Activated CD8-positive, alpha-beta T cell treated with anti-CD3 and anti-CD28 coated beads, Interleukin-2, amount 10 ng/mL, durations not matched to agents 7 days and 5 days (primary cell): Measurements from ENCODE around the gene AOPEP. TPM values are rescaled to one million over a fixed set of nuclear protein-coding genes. Genes with fewer than 3 reads are reported as not detected.

Experiments used
- ATAC-seq: fragments of 150-1000 bp; cut with Tn5 transposase; one replicate; pipeline ENCODE4 v1.10.0; 2021; ENCODE audit warnings: moderate library complexity
- CTCF ChIA-PET: fragments of 350-600 bp; sonication (Branson Sonifier 250); formaldehyde crosslinking; loops from one replicate; lab custom pipeline; 2021; ENCODE audit warnings: antibody characterized with exemption; lab: Charles Lee
- POLR2A ChIA-PET: fragments of 350-600 bp; sonication (Branson Sonifier 250); formaldehyde crosslinking; loops from one replicate; lab custom pipeline; 2021; ENCODE audit warnings: antibody characterized with exemption; lab: Charles Lee
- DNase-seq: peaks from one replicate; pipeline ENCODE4 v3.0.0-alpha.2; 2020
- H3K27ac Mint-ChIP-seq: one replicate; pipeline ENCODE4 v1.8.0; 2021; ENCODE audit warnings: mild to moderate bottlenecking, mixed read lengths
- H3K27me3 Mint-ChIP-seq: one replicate; pipeline ENCODE4 v1.8.0; 2021; ENCODE audit warnings: low read depth, mixed read lengths
- H3K36me3 Mint-ChIP-seq: one replicate; pipeline ENCODE4 v1.8.0; 2021; ENCODE audit warnings: low read depth, mixed read lengths
- H3K4me1 Mint-ChIP-seq: one replicate; pipeline ENCODE4 v1.8.0; 2021; ENCODE audit warnings: low read depth, mixed read lengths
- H3K4me3 Mint-ChIP-seq: one replicate; pipeline ENCODE4 v1.8.0; 2021; ENCODE audit warnings: mild to moderate bottlenecking, mixed read lengths
- H3K9me3 Mint-ChIP-seq: one replicate; pipeline ENCODE4 v1.8.0; 2022; ENCODE audit warnings: mixed read lengths; ENCODE audit not compliant: insufficient read depth
- total RNA-seq, 2 experiments: library from RNA; stranded (reverse); gene quantifications; one replicate each; pipeline ENCODE4 v1.2.3, GENCODE V29; 2021

The AOPEP gene
- total RNA-seq, 2 experiments from 2014 or later, result 7.2 to 8.9 TPM

DNA sequence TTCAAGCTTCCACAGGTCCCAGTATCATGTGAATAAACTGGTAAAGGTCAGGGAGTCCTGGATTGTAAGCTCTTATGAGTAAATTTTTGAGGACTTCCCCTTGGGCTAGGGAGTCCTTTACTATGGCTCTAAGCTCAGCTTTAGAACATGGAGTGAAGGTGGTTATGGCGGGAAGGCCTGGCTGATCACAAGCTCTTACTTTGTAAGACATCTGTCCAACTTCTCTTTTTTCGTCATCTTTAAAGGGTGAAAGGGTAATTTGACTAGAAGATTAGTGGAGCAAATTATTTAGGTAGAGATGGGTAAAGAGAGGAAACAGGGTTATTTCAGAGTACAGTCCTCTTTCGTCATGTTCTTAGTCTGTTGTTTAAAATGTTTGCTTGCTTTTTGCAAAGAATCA is 155.4 kb downstream of the AOPEP start:
- CTCF ChIA-PET, result no interaction called here
- Mint-ChIP-seq H3K4me3 (no peak overlapping the region), H3K27me3 (peaks cover 5% of the 10 kb centered on the region), H3K36me3 (no peaks in the 10 kb centered on the region), H3K4me1 (peaks cover 12% of the 10 kb centered on the region), H3K9me3 (no peaks in the 10 kb centered on the region), H3K27ac (no peak overlapping the region)
- no peak for ATAC-seq
- DNase-seq, result no peak
- POLR2A ChIA-PET, result interaction anchor here (0.7 kb wide), 1 partner anchor 10 kb away, joined by 3 read pairs; no protein-coding TSS in a partner anchor

DNA sequence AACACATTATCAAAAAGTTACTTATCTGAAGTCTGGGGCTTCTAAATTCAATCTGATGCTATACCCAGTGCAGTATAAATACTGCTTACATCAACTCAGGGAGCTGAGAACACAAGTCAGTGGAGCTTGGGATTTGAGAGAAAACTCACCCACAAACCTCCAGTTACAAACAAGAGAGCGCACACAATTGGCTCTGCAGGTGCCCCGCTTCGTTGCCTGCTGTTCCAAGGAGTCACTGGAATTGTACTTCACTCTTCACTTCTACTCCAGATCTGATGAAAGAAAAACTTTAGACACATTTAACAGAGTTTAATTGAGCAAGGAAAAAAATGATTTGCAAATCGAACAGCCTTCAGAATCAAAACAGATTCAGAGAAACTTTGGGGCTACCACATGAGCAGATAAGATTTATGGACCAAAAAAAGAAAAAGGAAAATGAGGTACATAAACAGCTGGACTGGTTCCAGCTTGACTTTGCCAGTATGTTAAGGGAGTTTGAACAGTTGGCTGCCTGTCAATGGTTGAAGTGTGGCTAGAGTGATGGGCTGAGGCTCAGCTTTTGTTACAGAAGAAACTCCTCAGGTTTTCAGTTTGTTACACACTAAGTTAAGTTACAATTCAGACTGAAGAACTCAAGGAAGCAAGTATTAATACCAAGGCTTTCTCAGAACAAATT is 156.6 kb downstream of the AOPEP start:
- Mint-ChIP-seq H3K4me1 (peaks cover 12% of the 10 kb centered on the region), H3K27ac (no peak overlapping the region), H3K9me3 (no peaks in the 10 kb centered on the region), H3K27me3 (peaks cover 5% of the 10 kb centered on the region), H3K36me3 (no peaks in the 10 kb centered on the region), H3K4me3 (no peak overlapping the region)
- DNase-seq, result no peak
- ChIA-PET POLR2A (no interaction called here), CTCF (interaction anchor here (0.9 kb wide), 1 partner anchor 28 kb away, joined by 3 read pairs; no protein-coding TSS in a partner anchor)
- ATAC-seq, result no peak

DNA sequence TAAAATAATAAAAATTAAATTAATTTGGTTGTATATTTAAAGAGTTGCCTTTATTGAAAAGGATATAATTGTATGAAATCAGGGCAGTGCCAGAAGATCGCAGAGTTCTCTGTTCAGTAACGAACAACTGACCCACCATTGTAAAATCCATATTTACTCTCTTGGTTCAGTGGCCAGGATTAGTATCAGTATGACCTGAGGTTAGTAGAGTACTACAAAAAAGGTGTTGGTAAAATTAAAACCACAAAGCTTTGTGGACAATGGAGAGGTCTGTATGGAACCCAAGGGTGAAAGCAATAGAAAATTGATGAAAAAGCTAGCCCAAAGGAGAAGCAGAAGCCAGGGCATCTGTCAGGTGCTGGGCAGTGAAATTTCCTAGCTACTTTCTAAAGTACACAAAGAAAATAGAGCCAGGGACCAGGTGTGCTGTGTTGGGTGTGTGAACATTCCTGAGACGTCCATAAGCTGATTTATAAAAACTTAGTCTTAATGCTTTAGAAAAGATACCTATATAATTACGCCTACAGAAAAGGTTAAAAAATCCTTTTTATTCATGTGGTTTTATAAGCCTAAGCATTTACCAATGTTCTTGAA is 159.5 kb downstream of the AOPEP start:
- Mint-ChIP-seq H3K36me3 (peaks cover 3% of the 10 kb centered on the region), H3K4me3 (no peak overlapping the region), H3K9me3 (peaks cover under 1% of the 10 kb centered on the region), H3K4me1 (no peaks in the 10 kb centered on the region), H3K27ac (no peak overlapping the region), H3K27me3 (no peaks in the 10 kb centered on the region)
- DNase-seq (no peak), ATAC-seq (no peak)
- CTCF ChIA-PET, result interaction anchor here (0.8 kb wide), 1 partner anchor 25 kb away, joined by 4 read pairs; no protein-coding TSS in a partner anchor
- POLR2A ChIA-PET, result no interaction called here

- Mint-ChIP-seq H3K4me1 (no peaks in the 10 kb centered on the region), H3K36me3 (peaks cover 8% of the 10 kb centered on the region), H3K27me3 (no peaks in the 10 kb centered on the region), H3K9me3 (peaks cover 8% of the 10 kb centered on the region), H3K27ac (no peak overlapping the region), H3K4me3 (no peak overlapping the region)
- no peak for DNase-seq
- ATAC-seq, result no peak
- CTCF ChIA-PET, result no interaction called here
- POLR2A ChIA-PET, result no interaction called here
Measured at GRCh38 chr9:94887721-94888120, 161.2 kb downstream of the AOPEP start.

DNA sequence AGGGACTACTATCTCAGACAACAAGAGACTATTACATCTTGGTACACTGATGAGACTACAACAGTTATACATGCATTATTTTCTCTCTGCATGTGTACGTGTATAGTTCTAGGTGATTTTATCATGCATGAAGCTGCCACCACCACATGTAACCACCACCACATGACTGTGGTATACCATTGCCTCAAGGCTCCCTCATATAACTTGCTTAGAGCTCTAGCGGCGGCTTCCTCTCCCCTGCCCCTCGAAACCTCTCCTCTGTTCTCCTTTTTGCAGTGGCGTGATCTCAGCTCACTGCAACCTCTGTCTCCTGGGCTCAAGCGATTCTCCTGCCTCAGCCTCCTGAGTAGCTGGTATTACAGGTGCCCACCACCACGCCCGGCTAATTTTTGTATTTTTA is 162.3 kb downstream of the AOPEP start:
- Mint-ChIP-seq H3K36me3 (peaks cover 12% of the 10 kb centered on the region), H3K27me3 (no peaks in the 10 kb centered on the region), H3K4me3 (no peak overlapping the region), H3K27ac (no peak overlapping the region), H3K9me3 (peaks cover 8% of the 10 kb centered on the region), H3K4me1 (no peaks in the 10 kb centered on the region)
- DNase-seq (no peak), ATAC-seq (no peak)
- CTCF ChIA-PET, result no interaction called here
- POLR2A ChIA-PET, result no interaction called here

- no peak overlapping the region for H3K4me3 Mint-ChIP-seq
- no peak for DNase-seq
- ATAC-seq, result no peak
- ChIA-PET CTCF (no interaction called here), POLR2A (no interaction called here)
- H3K27ac Mint-ChIP-seq, result no peak overlapping the region
- peaks cover 8% of the 10 kb centered on the region for H3K9me3 Mint-ChIP-seq
- H3K27me3 Mint-ChIP-seq, result no peaks in the 10 kb centered on the region
- peaks cover 4% of the 10 kb centered on the region for H3K4me1 Mint-ChIP-seq
- H3K36me3 Mint-ChIP-seq, result peaks cover 12% of the 10 kb centered on the region
Measured at GRCh38 chr9:94889628-94890027, 163.1 kb downstream of the AOPEP start.

DNA sequence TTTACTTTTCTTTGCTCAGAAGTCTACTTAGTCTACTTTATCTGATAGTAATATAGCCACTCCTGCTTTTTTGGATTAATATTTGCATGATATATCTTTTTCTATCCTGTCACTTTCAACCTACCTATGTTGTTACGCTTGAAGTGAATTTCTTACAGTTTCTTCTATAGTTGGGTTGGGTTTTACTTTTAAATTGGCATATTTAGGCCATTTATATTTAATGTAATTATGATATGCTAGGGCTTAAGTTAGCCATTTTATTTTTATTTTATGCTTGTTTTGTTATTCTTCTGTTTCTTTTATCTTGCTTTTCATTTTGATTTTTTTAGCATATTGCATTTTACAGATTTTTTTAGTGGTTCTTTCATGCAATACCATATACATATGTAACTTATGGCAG is 164.7 kb downstream of the AOPEP start:
- Mint-ChIP-seq H3K27me3 (no peaks in the 10 kb centered on the region), H3K4me1 (peaks cover 4% of the 10 kb centered on the region), H3K27ac (no peak overlapping the region), H3K36me3 (peaks cover 12% of the 10 kb centered on the region), H3K9me3 (peaks cover 8% of the 10 kb centered on the region), H3K4me3 (no peak overlapping the region)
- ChIA-PET POLR2A (no interaction called here), CTCF (no interaction called here)
- DNase-seq (no peak), ATAC-seq (no peak)

DNA sequence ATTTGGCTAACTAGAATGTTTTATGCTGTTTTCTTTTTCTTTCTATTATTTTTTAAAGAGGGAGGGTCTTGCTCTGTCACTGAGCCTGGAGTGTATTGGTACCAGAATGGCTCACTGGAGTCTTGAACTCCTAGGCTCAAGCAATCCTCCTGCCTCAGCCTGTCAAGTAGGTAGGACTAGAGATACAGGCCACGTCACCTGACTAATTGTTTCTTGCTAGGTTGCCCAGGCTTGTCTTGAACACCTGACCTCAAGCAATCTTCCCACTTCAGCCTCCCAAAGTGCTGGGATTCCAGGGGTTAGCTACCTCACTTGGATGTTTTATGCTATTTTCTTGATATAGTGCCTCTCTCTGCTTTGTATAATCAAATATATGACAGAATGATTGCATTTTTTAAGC is 166.2 kb downstream of the AOPEP start:
- H3K36me3 Mint-ChIP-seq, result peaks cover 12% of the 10 kb centered on the region
- no peaks in the 10 kb centered on the region for H3K27me3 Mint-ChIP-seq
- no peak for DNase-seq
- ChIA-PET POLR2A (no interaction called here), CTCF (no interaction called here)
- H3K27ac Mint-ChIP-seq, result no peak overlapping the region
- H3K4me1 Mint-ChIP-seq, result peaks cover 4% of the 10 kb centered on the region
- H3K4me3 Mint-ChIP-seq, result no peak overlapping the region
- peaks cover 8% of the 10 kb centered on the region for H3K9me3 Mint-ChIP-seq
- no peak for ATAC-seq

DNA sequence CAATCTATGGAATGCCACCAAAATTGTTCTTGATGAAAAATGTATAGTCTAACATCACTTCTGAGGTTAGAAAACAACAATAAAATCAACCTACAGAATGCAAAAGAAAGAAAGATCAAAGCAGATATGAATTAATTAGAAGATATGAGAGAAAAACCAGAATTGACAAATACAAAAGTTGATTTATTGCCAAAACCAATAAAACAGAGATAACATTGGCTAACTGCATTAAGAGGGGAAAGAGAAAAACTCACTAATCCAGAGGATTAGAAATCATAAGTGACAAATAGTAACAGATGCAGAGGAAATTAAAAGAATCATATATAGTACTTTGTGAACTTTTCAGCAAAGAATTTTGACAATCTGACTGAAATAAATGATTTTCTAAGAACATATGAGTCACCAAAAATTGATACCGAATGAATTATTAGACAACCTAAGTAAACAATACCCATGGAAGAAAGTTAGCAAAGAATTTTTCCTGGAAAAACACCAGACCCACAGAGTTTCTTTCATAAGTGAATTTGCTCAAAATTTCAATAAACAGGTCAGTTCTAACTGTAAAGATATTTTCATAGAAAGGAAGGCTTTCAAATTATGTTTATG is 167.7 kb downstream of the AOPEP start:
- Mint-ChIP-seq H3K9me3 (peaks cover 8% of the 10 kb centered on the region), H3K27ac (no peak overlapping the region), H3K27me3 (no peaks in the 10 kb centered on the region), H3K4me1 (peaks cover 4% of the 10 kb centered on the region), H3K36me3 (peaks cover 12% of the 10 kb centered on the region), H3K4me3 (no peak overlapping the region)
- POLR2A ChIA-PET, result no interaction called here
- ATAC-seq (no peak), DNase-seq (no peak)
- CTCF ChIA-PET, result interaction anchor here (0.7 kb wide), 1 partner anchor 1081 kb away, joined by 3 read pairs; no protein-coding TSS in a partner anchor

DNA sequence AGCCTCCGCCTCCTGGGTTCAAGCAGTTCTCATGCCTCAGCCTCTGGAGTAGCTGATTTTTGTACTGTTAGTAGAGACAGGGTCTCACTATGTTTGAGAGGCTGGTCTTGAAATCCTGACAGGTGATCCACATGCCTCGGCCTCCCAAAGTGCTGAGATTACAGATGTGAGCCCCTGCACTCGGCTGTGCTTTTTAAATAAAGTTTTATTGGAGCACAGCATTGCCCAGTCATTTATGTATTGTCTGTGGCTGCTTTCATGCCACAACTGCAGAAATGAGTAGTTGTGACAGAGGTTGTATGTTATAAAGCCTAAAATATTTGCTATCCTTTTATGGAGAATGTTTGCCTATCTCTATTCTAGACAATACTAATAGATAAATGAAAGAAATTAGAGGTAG is 169.2 kb downstream of the AOPEP start:
- H3K9me3 Mint-ChIP-seq, result peaks cover 8% of the 10 kb centered on the region
- H3K36me3 Mint-ChIP-seq, result peaks cover 9% of the 10 kb centered on the region
- CTCF ChIA-PET, result no interaction called here
- no peak for ATAC-seq
- H3K4me3 Mint-ChIP-seq, result no peak overlapping the region
- no peak overlapping the region for H3K27ac Mint-ChIP-seq
- H3K4me1 Mint-ChIP-seq, result peaks cover 4% of the 10 kb centered on the region
- DNase-seq, result no peak
- no peaks in the 10 kb centered on the region for H3K27me3 Mint-ChIP-seq
- POLR2A ChIA-PET, result interaction anchor here (0.6 kb wide), 1 partner anchor 85 kb away, joined by 3 read pairs; no protein-coding TSS in a partner anchor

GRCh38 chr9:94896512-94896911 is 170.0 kb downstream of the AOPEP start:
- Mint-ChIP-seq H3K9me3 (peaks cover 2% of the 10 kb centered on the region), H3K36me3 (peaks cover 6% of the 10 kb centered on the region), H3K4me1 (peaks cover 4% of the 10 kb centered on the region), H3K4me3 (no peak overlapping the region), H3K27me3 (no peaks in the 10 kb centered on the region), H3K27ac (no peak overlapping the region)
- ATAC-seq (no peak), DNase-seq (no peak)
- ChIA-PET POLR2A (no interaction called here), CTCF (no interaction called here)
